Neural progenitor cell (in vitro differentiated cells): ENCODE data around the gene SIAH3. TPM values are rescaled to one million over a fixed set of nuclear protein-coding genes. Genes with fewer than 3 reads are reported as not detected.

Source experiments
- DNase-seq: peaks from one replicate; pipeline ENCODE4 v3.0.0-alpha.2; 2016; ENCODE audit warnings: low spot score
- H2AFZ ChIP-seq: fragments of 200-600 bp; sonication (generic); replicated peaks from 2 replicates; pipeline ENCODE4 v1.6.1; 2016; ENCODE audit warnings: antibody characterized with exemption
- H3F3A ChIP-seq: fragments of 200-600 bp; sonication (generic); 2 replicates; pipeline ENCODE4 v1.6.1; 2016; ENCODE audit warnings: antibody characterized with exemption, low read depth
- H3K27ac ChIP-seq: fragments of 200-600 bp; sonication (generic); 2 replicates; pipeline ENCODE4 v1.5.1; 2016; ENCODE audit warnings: mild to moderate bottlenecking
- H3K27me3 ChIP-seq: fragments of 200-600 bp; sonication (generic); 2 replicates; pipeline ENCODE4 v1.6.1; 2016; ENCODE audit warnings: mild to moderate bottlenecking, moderate library complexity
- H3K36me3 ChIP-seq: fragments of 200-600 bp; sonication (generic); 2 replicates; pipeline ENCODE4 v1.5.1; 2016
- H3K4me1 ChIP-seq: fragments of 200-600 bp; sonication (generic); 2 replicates; pipeline ENCODE4 v1.6.1; 2016; ENCODE audit warnings: mixed run types
- H3K4me2 ChIP-seq: fragments of 200-600 bp; sonication (generic); 2 replicates; pipeline ENCODE4 v1.6.1; 2016
- H3K4me3 ChIP-seq: fragments of 200-600 bp; sonication (generic); 2 replicates; pipeline ENCODE4 v1.5.1; 2016
- H3K79me2 ChIP-seq: fragments of 200-600 bp; sonication (generic); 2 replicates; pipeline ENCODE4 v1.6.1; 2016; ENCODE audit warnings: low read depth
- H3K9ac ChIP-seq: fragments of 200-600 bp; sonication (generic); 2 replicates; pipeline ENCODE4 v1.6.1; 2016
- H3K9me3 ChIP-seq: fragments of 200-600 bp; sonication (generic); 2 replicates; pipeline ENCODE4 v1.5.1; 2016; ENCODE audit warnings: low read depth
- H4K20me1 ChIP-seq: fragments of 200-600 bp; sonication (generic); 2 replicates; pipeline ENCODE4 v1.6.1; 2016; ENCODE audit warnings: low read depth
- H3K27ac Mint-ChIP-seq: 3 replicates; pipeline ENCODE4 v1.8.0; 2021; ENCODE audit warnings: mixed read lengths
- H3K27me3 Mint-ChIP-seq: 2 replicates; pipeline ENCODE4 v1.8.0; 2022; ENCODE audit warnings: low read depth, mild to moderate bottlenecking, inconsistent platforms, moderate library complexity, mixed read lengths; ENCODE audit not compliant: insufficient read depth
- H3K36me3 Mint-ChIP-seq: 3 replicates; pipeline ENCODE4 v1.8.0; 2021; ENCODE audit warnings: mixed read lengths
- H3K4me1 Mint-ChIP-seq: 3 replicates; pipeline ENCODE4 v1.8.0; 2021; ENCODE audit warnings: mixed read lengths
- H3K4me3 Mint-ChIP-seq: 3 replicates; pipeline ENCODE4 v1.8.0; 2021; ENCODE audit warnings: mild to moderate bottlenecking, moderate library complexity, mixed read lengths
- H3K9me3 Mint-ChIP-seq: 3 replicates; pipeline ENCODE4 v1.8.0; 2020; ENCODE audit warnings: mixed read lengths
- CTCF ChIP-seq: fragments of 200-600 bp; sonication (generic); IDR thresholded peaks from 2 replicates; pipeline ENCODE4 v1.5.1; 2017; ENCODE audit warnings: antibody characterized with exemption, mild to moderate bottlenecking
- EZH2 ChIP-seq: fragments of 200-600 bp; sonication (generic); IDR thresholded peaks from 2 replicates; pipeline ENCODE4 v1.6.1; 2017; ENCODE audit warnings: antibody characterized with exemption, mild to moderate bottlenecking, moderate library complexity
- EZH2phosphoT487 ChIP-seq: fragments of 200-600 bp; sonication (generic); IDR thresholded peaks from 2 replicates; pipeline ENCODE4 v1.6.1; 2017; ENCODE audit warnings: antibody characterized with exemption
- total RNA-seq: library from RNA; depleted of rRNA; stranded (reverse); fragments of >200 nt; gene quantifications from 2 replicates; pipeline ENCODE4 v1.2.3, GENCODE V29; 2015; ENCODE audit warnings: low replicate concordance

The SIAH3 gene
- total RNA-seq, 1 donor from 2014 or later = not detected

- Mint-ChIP-seq H3K27ac (peak overlapping the region; percentile 59), H3K4me1 (peaks cover 32% of the 10 kb centered on the region), H3K27me3 (peaks cover 3% of the 10 kb centered on the region), H3K36me3 (peaks cover 4% of the 10 kb centered on the region), H3K9me3 (peaks cover 13% of the 10 kb centered on the region), H3K4me3 (no peak overlapping the region)
- Histone ChIP-seq H3K4me2 (no peak overlapping the region), H2AFZ (no peak overlapping the region), H3K27me3 (no peaks in the 10 kb centered on the region), H3K79me2 (no peaks in the 10 kb centered on the region), H3K36me3 (no peaks in the 10 kb centered on the region), H3F3A (no peaks in the 10 kb centered on the region), H4K20me1 (no peaks in the 10 kb centered on the region), H3K4me3 (no peak overlapping the region), H3K27ac (no peak overlapping the region), H3K9ac (no peak overlapping the region), H3K4me1 (peaks cover 11% of the 10 kb centered on the region), H3K9me3 (no peaks in the 10 kb centered on the region)
- TF ChIP-seq CTCF = no peak
- no peak for TF ChIP-seq EZH2
- no peak for TF ChIP-seq EZH2phosphoT487
- DNase-seq = no peak
Measured at GRCh38 chr13:45860240-45860639, 8.7 kb upstream of the SIAH3 start.

- peak overlapping the region; percentile 59 for H3K27ac Mint-ChIP-seq
- H3K4me3 Mint-ChIP-seq = no peak overlapping the region
- TF ChIP-seq EZH2 (no peak), CTCF (no peak), EZH2phosphoT487 (no peak)
- Histone ChIP-seq H3K9ac (no peak overlapping the region), H3K27me3 (no peaks in the 10 kb centered on the region), H3F3A (no peaks in the 10 kb centered on the region), H3K4me2 (peak overlapping the region; percentile 30), H3K4me1 (peaks cover 11% of the 10 kb centered on the region), H3K79me2 (no peaks in the 10 kb centered on the region), H2AFZ (peak overlapping the region; percentile 53), H3K27ac (no peak overlapping the region), H3K36me3 (no peaks in the 10 kb centered on the region), H3K4me3 (no peak overlapping the region), H3K9me3 (no peaks in the 10 kb centered on the region), H4K20me1 (no peaks in the 10 kb centered on the region)
- peaks cover 3% of the 10 kb centered on the region for H3K27me3 Mint-ChIP-seq
- H3K36me3 Mint-ChIP-seq = peaks cover 4% of the 10 kb centered on the region
- peaks cover 32% of the 10 kb centered on the region for H3K4me1 Mint-ChIP-seq
- H3K9me3 Mint-ChIP-seq = peaks cover 16% of the 10 kb centered on the region
- DNase-seq = peak; percentile 55
Measured at GRCh38 chr13:45859705-45860104, 8.2 kb upstream of the SIAH3 start.

- Histone ChIP-seq H3K4me1 (peaks cover 20% of the 10 kb centered on the region), H3K4me3 (no peak overlapping the region), H2AFZ (no peak overlapping the region), H3K9ac (no peak overlapping the region), H3K79me2 (no peaks in the 10 kb centered on the region), H3K27ac (no peak overlapping the region), H3K4me2 (no peak overlapping the region), H3K9me3 (no peaks in the 10 kb centered on the region), H4K20me1 (no peaks in the 10 kb centered on the region), H3K27me3 (peaks cover 62% of the 10 kb centered on the region), H3F3A (no peaks in the 10 kb centered on the region), H3K36me3 (no peaks in the 10 kb centered on the region)
- Mint-ChIP-seq H3K9me3 (peaks cover 11% of the 10 kb centered on the region), H3K4me3 (peak overlapping the region; percentile 19), H3K36me3 (no peaks in the 10 kb centered on the region), H3K4me1 (peaks cover 56% of the 10 kb centered on the region), H3K27ac (no peak overlapping the region), H3K27me3 (peaks cover 8% of the 10 kb centered on the region)
- DNase-seq = peak; percentile 18
- TF ChIP-seq EZH2phosphoT487 (no peak), CTCF (no peak), EZH2 (no peak)
Measured at GRCh38 chr13:45852494-45852893, 941 bp upstream of the SIAH3 start.
